Activated CD8-positive, alpha-beta memory T cell treated with anti-CD3 and anti-CD28 coated beads, Interleukin-2, amount 10 ng/mL, durations not matched to agents 7 days and 5 days (primary cell): ENCODE data around the gene MMD. TPM values are rescaled to one million over a fixed set of nuclear protein-coding genes. Genes with fewer than 3 reads are reported as not detected.
"Not testable (repeated sequence)": the region's sequence is repeated elsewhere in the genome, so short reads cannot be mapped to it uniquely, and the experiment has no call there.

ENCODE experiments used
- ATAC-seq: fragments of 150-1000 bp; cut with Tn5 transposase; one replicate; pipeline ENCODE4 v1.10.0; 2021; ENCODE audit warnings: moderate library complexity
- CTCF ChIA-PET: fragments of 350-600 bp; sonication (Branson Sonifier 250); formaldehyde crosslinking; loops from one replicate; lab custom pipeline; 2021; ENCODE audit warnings: antibody characterized with exemption; lab: Charles Lee
- DNase-seq: peaks from one replicate; pipeline ENCODE4 v3.0.0-alpha.2; 2020
- H3K27ac Mint-ChIP-seq: one replicate; pipeline ENCODE4 v1.8.0; 2021; ENCODE audit warnings: mild to moderate bottlenecking, mixed read lengths
- H3K27me3 Mint-ChIP-seq: one replicate; pipeline ENCODE4 v1.8.0; 2021; ENCODE audit warnings: mixed read lengths
- H3K36me3 Mint-ChIP-seq: one replicate; pipeline ENCODE4 v1.8.0; 2021; ENCODE audit warnings: mild to moderate bottlenecking, mixed read lengths
- H3K4me1 Mint-ChIP-seq: one replicate; pipeline ENCODE4 v1.8.0; 2021; ENCODE audit warnings: mixed read lengths
- H3K4me3 Mint-ChIP-seq: one replicate; pipeline ENCODE4 v1.8.0; 2021; ENCODE audit warnings: mild to moderate bottlenecking, moderate library complexity, mixed read lengths
- H3K9me3 Mint-ChIP-seq: one replicate; pipeline ENCODE4 v1.8.0; 2022; ENCODE audit warnings: low read depth, mixed read lengths
- total RNA-seq, 2 experiments: library from RNA; stranded (reverse); gene quantifications; one replicate each; pipeline ENCODE4 v1.2.3, GENCODE V29; 2021

Gene MMD, protein sequence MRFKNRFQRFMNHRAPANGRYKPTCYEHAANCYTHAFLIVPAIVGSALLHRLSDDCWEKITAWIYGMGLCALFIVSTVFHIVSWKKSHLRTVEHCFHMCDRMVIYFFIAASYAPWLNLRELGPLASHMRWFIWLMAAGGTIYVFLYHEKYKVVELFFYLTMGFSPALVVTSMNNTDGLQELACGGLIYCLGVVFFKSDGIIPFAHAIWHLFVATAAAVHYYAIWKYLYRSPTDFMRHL
- total RNA-seq, result 10 to 100 TPM; 41.5 to 41.9 TPM

DNA sequence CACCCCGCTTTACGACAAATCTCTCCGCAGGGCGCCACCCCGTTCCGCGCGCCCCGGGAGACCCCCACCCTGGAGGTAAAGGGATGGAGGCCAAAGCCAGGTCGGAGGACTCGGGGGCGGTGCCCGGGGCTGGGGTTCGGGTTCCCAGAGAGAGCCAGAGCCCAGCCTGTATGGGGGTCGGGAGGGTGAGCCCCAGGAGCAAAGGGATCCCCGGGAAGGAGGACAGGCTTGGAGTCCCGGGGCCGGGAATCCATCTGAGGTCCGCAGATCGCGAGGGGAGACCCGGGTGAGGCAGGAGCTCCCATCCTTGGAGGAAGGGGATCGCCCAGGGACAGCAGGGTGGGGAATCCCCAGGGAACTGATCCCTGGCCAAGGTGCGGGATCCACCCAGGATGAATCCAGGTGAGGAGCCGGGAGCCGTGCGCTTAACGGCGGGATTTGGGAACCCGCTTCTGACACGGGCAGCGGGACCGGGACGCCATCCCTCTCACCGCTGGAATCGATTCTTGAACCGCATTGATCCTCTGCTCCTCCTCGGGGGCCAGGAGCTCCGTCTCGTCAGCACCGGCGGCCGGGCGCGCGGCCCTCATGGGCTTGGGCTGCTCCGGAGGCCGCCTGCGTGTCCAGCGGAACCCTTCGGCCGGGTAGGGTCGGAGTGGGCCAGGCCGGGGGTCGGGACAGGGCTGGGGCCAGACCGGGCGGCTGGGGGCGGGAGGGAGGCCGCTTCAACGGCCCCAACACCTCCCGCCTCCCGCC is at the start of gene MMD:
Gene MMD, minus strand, starts transcription at position 657 of the 756 bp plus-strand sequence. Its CDS starts 140 bp downstream, at position 517.
- Mint-ChIP-seq H3K4me1 (peaks cover 48% of the 10 kb centered on the region), H3K27me3 (peaks cover 32% of the 10 kb centered on the region), H3K27ac (peak within 1 kb of the TSS; percentile 99), H3K9me3 (no peaks in the 10 kb centered on the region), H3K4me3 (peak within 1 kb of the TSS; percentile 93), H3K36me3 (peaks cover 37% of the 10 kb centered on the region)
- no peak for DNase-seq
- ATAC-seq, result peak; percentile 4
- CTCF ChIA-PET, result interaction anchor here (1.6 kb wide), 2 partner anchors 20 to 93 kb away, joined by 3 to 4 read pairs; no protein-coding TSS in a partner anchor

DNA sequence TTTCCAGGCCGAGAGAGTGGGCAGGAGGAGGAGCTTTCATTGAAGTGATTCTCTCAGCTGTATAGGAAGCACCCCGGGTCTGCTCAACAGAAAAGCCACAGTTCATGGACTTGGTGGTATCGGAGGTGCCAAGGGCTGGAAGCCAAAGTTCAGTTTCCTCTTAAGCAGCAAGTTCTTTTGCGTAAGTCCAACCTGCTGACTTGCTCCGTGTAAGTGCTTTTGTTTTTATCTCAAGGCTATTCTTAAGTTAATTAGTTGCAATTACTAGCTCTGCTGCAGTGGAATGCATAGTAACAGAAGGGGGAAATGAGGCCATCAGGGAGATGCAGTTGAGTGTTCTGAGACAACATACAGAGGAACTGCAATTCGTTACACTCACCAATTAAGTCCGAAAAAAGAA is 45.0 kb upstream of the MMD start:
- DNase-seq (no peak), ATAC-seq (no peak)
- Mint-ChIP-seq H3K4me1 (peaks cover 7% of the 10 kb centered on the region), H3K27ac (no peak overlapping the region), H3K9me3 (no peaks in the 10 kb centered on the region), H3K4me3 (no peak overlapping the region), H3K27me3 (no peaks in the 10 kb centered on the region), H3K36me3 (no peaks in the 10 kb centered on the region)
- CTCF ChIA-PET, result no interaction called here

DNA sequence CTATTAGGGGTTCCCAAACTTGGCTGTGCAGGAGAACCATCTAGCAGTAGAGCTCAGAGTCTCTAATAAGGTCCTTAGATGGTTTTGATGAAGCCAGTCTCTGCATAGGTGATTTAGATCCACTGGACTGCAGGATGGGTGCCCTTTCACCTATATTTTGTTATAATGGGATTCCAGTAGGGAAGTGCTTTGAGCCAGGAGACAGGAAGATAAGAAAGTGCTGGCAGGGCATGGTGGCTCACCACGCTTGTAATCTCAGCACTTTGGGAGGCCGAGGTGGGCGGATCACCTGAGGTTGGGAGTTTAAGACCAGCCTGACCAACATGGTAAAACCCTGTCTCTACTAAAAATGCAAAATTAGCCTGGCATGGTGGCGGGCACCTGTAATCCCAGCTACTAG is 44.1 kb upstream of the MMD start:
- H3K9me3 Mint-ChIP-seq, H3K27ac Mint-ChIP-seq, CTCF ChIA-PET, H3K27me3 Mint-ChIP-seq, DNase-seq, H3K4me3 Mint-ChIP-seq, H3K36me3 Mint-ChIP-seq, H3K4me1 Mint-ChIP-seq, ATAC-seq: not testable (repeated sequence)

DNA sequence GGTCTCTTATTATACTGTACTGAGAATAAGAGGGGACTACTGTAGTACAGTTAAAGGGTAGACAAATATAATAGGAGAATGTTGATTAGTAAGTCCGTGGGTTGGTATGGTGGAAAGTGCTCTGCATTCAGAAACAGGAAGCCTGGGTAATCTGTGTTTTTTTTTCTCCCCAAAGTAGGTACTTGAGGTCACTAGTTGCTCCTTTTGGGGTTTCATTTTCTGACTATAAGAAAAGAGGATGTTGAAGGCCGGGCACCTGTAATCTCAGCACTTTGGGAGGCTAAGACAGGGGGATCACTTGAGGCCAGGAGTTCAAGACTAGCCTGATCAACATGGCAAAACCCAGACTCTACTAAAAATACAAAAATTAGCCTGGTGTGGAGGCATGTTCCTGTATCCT is 42.0 kb upstream of the MMD start:
- H3K36me3 Mint-ChIP-seq, result no peaks in the 10 kb centered on the region
- DNase-seq, result no peak
- no peak overlapping the region for H3K4me3 Mint-ChIP-seq
- H3K27me3 Mint-ChIP-seq, result peaks cover 2% of the 10 kb centered on the region
- ATAC-seq, result peak; percentile 47
- no peaks in the 10 kb centered on the region for H3K9me3 Mint-ChIP-seq
- CTCF ChIA-PET, result no interaction called here
- H3K27ac Mint-ChIP-seq, result no peak overlapping the region
- H3K4me1 Mint-ChIP-seq, result peaks cover 12% of the 10 kb centered on the region

DNA sequence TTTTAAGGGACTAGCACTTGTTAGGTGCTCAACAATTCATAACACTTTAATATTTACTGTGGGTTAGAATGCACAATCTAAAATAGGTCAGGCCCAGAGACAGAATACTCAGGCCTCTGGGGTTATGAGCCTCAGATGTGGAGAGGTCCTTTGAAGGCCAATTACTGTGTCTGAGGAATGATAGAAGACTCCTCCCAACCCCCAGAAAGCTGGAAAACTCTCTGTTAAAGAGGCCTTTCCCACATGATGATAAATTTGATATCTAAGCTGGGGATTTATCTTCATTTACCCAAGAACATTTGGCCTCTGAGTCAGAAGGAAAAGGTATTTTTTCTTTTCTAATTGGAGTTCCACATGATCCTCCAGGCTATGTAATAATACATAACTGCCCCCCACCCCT is 41.1 kb upstream of the MMD start:
- Mint-ChIP-seq H3K27me3 (peaks cover 2% of the 10 kb centered on the region), H3K27ac (no peak overlapping the region), H3K9me3 (no peaks in the 10 kb centered on the region), H3K36me3 (no peaks in the 10 kb centered on the region), H3K4me3 (no peak overlapping the region), H3K4me1 (peaks cover 20% of the 10 kb centered on the region)
- DNase-seq (no peak), ATAC-seq (no peak)
- CTCF ChIA-PET, result no interaction called here

DNA sequence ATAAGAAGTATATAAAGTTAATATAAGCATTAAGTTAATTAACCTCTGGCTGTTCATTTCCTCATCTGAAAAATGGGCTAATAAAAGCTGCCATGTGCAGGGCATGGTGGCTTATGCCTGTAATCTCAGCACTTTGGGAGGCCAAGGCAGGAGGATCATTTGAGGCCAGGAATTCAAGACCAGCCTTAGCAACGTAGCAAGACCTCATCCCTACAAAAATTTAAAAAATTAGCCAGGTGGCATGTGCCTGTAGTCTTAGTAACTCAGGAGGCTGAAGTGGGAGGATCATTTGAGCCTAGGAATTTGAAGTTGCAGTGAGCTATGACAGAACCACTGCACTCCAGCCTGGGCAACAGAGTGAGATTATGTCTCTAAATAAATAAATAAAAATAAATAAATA is 40.6 kb upstream of the MMD start:
- Mint-ChIP-seq H3K4me3 (no peak overlapping the region), H3K27ac (no peak overlapping the region)
- CTCF ChIA-PET, result no interaction called here

DNA sequence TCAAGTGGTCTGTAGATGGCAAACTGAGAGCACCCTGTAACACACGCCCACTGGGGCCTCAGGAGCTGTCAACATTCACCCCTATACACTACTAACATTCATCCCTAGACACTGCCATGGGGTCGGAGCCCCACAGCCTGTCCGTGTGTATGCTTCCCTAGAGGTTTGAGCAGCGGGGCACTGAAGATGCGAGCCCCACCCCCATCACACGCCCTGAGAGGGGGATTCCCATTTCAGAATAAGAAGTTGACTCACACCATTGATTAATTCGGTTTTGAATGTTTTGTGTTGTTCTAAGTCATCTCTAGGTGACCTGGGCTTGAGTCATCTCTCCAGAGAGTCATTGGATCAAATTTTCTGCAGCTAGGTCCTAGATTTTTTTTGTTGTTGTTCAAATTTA is 37.3 kb upstream of the MMD start:
- Mint-ChIP-seq H3K9me3 (no peaks in the 10 kb centered on the region), H3K4me1 (peaks cover 19% of the 10 kb centered on the region), H3K36me3 (no peaks in the 10 kb centered on the region), H3K4me3 (no peak overlapping the region), H3K27ac (no peak overlapping the region), H3K27me3 (peaks cover 14% of the 10 kb centered on the region)
- ATAC-seq (peak; percentile 39), DNase-seq (peak; percentile 49)
- CTCF ChIA-PET, result no interaction called here

More for the DNA sequence above, 40.6 kb upstream of the MMD start:
- H3K36me3 Mint-ChIP-seq, result no peaks in the 10 kb centered on the region
- no peaks in the 10 kb centered on the region for H3K9me3 Mint-ChIP-seq
- DNase-seq, result no peak
- peaks cover 2% of the 10 kb centered on the region for H3K27me3 Mint-ChIP-seq
- no peak for ATAC-seq
- H3K4me1 Mint-ChIP-seq, result peaks cover 20% of the 10 kb centered on the region

DNA sequence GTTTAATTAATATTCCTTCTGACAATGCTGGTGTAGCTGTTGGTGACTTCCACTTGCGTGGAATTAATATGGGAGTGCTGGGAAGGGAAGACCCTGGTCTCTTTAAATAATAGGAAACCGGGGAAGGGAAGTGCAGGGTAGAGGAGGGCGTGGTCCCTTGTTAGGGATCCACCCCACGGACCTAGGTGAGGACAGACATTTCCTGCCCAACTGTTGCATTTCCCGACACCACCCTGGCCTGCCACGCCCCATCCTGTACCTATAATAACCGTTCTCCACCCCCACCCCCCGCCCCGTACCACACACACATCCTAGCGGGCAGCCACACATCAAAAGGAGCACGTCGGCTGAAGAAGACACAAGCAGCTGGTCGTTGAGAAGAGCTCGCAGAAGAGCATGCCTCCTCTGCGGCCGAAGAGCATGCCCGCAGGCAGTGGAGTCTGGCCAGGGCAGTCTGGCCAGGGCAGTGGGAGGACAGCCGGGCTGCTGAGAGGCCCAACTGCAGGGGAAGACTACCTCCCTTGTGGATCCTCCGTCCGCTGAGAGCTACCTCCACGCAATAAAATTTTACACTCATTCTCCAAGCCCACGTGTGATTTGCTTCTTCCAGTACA is 36.8 kb upstream of the MMD start:
- Mint-ChIP-seq H3K4me3 (no peak overlapping the region), H3K9me3 (no peaks in the 10 kb centered on the region), H3K27me3 (peaks cover 18% of the 10 kb centered on the region), H3K27ac (no peak overlapping the region), H3K36me3 (no peaks in the 10 kb centered on the region), H3K4me1 (peaks cover 14% of the 10 kb centered on the region)
- DNase-seq (no peak), ATAC-seq (no peak)
- CTCF ChIA-PET, result no interaction called here

DNA sequence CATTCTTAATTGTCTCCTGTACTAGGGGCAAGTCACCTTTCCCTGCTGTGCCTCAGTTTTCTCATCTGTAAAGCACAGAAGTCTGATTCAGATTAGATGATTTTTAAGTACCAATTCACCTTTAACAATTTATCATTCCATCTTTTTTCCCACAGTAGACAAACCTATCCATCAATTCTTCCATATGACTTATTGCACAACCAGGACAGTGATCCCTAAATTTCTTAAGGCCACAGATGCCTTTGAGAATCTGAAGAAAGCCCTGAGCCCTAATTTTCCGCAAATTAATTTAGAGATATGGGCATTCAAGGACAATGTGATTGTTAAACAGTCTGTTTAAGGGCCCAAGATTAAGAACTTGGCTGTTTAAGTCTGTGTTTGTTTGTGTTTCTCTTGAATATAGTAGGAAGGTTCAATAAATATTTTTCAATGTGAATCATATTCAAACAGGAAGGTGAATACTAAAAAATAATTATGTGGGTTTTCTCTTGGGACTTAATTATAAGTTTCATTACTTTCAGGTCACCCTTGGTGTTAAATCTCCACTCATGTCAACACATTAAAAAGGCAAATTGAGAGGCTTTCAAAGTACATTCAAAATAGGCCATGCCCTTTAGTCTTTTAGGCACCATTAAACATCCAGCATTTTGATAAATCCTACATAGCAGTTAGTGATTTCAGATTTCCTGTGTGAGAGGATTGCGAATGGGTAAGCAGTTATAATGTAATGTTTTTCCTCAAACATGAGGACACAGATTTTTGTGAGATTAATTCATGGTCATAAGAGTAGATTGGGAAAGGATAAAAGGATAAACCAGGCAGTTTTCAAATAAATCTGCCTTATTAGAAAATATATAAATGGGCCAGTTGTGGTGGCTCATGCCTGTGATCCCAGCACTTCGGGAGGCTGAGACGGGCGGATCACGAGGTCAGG is 34.9 kb upstream of the MMD start:
- Mint-ChIP-seq H3K4me3 (no peak overlapping the region), H3K4me1 (peaks cover 23% of the 10 kb centered on the region), H3K9me3 (no peaks in the 10 kb centered on the region), H3K27ac (no peak overlapping the region), H3K27me3 (peaks cover 18% of the 10 kb centered on the region), H3K36me3 (no peaks in the 10 kb centered on the region)
- DNase-seq (no peak), ATAC-seq (no peak)
- CTCF ChIA-PET, result interaction anchor here (1.1 kb wide), 1 partner anchor 109 kb away, joined by 3 read pairs; no protein-coding TSS in a partner anchor

DNA sequence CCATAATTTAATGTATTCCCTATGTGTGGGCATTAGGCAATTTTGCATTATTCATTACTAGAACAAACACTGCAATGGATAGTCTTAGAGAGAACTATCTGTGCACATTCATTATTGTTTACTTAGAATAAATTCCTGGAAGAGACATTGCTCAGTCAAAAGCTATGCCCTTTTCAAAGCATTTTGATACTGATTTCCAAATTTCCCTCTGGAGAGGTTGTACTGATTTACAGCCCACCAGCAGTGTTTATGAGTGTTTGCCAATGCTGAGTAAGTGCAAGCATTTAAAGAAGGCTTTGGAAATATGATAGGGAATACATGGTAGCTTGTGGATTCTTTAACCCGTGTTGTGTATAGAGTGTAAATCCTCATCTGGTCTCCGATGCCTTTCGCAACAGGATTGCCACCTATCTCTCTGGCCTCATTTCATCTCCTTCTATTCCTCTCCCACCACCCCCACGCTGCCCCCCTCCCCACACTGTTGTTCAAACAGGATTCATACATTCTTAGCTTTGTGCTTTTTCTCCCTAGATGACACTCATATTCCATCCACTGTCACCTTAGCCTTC is 33.4 kb upstream of the MMD start:
- DNase-seq, result no peak
- H3K36me3 Mint-ChIP-seq, result no peaks in the 10 kb centered on the region
- CTCF ChIA-PET, result no interaction called here
- peaks cover 23% of the 10 kb centered on the region for H3K4me1 Mint-ChIP-seq
- ATAC-seq, result no peak
- H3K27ac Mint-ChIP-seq, result no peak overlapping the region
- H3K27me3 Mint-ChIP-seq, result peaks cover 16% of the 10 kb centered on the region
- no peaks in the 10 kb centered on the region for H3K9me3 Mint-ChIP-seq
- no peak overlapping the region for H3K4me3 Mint-ChIP-seq

DNA sequence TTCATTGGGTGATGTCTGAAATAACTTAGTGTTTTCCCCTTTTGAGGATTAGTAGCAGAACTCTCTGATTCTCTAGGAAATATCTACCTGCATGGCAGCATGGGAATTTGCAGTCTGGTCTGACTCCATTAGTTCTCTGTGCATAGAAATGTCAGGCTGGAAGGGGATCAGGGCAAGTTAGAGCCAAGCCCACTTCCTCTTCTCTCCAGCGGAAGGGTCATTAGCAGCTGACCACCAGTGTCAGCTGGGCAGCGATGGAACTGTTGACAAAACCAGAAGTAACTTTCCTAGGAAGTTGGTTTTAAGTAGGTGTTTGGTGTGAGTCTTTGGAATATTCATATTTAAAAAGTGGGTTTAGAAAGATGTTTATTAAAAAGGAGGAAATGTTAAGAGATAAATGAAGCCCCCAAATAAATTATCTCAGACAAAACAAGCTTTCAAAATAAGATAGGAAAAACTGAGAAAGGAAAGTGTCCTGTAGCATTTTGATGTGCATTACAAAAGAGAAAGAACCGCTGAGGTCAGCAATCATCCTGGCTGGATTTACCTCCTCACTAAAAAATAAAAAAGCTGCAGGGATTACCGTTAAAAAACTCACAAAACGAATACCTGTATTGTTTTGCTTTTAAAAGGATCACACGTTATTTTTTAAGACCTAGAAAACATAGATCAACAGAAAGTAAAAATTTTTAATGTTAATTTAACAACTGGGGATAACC is 32.4 kb upstream of the MMD start:
- Mint-ChIP-seq H3K9me3 (no peaks in the 10 kb centered on the region), H3K27ac (no peak overlapping the region), H3K27me3 (peaks cover 19% of the 10 kb centered on the region), H3K4me3 (no peak overlapping the region), H3K4me1 (peaks cover 21% of the 10 kb centered on the region), H3K36me3 (no peaks in the 10 kb centered on the region)
- ATAC-seq (no peak), DNase-seq (no peak)
- CTCF ChIA-PET, result interaction anchor here (0.9 kb wide), 1 partner anchor 94 kb away, joined by 3 read pairs; no protein-coding TSS in a partner anchor

DNA sequence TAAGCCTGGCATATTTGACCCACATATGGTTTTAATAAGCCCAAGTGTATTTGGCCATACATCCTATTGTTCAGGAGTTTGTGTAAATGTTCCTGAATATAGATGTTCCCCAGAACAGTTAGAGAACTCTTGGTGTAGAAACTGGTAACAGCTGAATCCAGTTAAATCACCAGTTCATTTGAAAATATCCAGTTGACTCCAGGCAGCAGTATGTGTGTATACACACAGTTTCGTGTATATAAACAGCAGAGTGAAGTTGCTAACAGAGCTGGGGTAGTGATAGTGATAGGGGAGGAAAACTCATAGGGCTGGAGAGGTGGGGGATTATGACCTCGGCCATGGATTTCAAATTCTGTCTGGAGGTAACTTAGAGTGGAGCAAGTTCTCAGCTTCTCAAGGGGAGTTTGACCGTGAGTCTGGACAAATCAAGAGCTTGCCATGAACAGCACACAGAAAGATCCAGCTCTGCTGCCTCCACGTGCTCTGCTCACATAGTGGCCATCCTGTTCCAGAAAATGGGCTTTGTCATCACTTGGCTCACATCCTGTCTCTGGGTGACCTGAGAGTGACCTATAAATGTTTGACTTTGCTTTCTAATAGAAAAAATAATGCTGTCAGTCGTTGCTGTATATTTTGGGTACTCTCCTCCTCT is 30.6 kb upstream of the MMD start:
- Mint-ChIP-seq H3K36me3 (no peaks in the 10 kb centered on the region), H3K27ac (peak overlapping the region; percentile 55), H3K4me3 (no peak overlapping the region), H3K4me1 (peaks cover 10% of the 10 kb centered on the region), H3K9me3 (no peaks in the 10 kb centered on the region), H3K27me3 (peaks cover 19% of the 10 kb centered on the region)
- CTCF ChIA-PET, result no interaction called here
- DNase-seq (no peak), ATAC-seq (no peak)
